HEK293T (cell line): ENCODE measurements around the gene CDH4.

ENCODE experiments used
- ARNT ChIP-seq: fragments of 450-650 bp; IDR thresholded peaks from 2 replicates; pipeline ENCODE4 v1.6.1; 2017; ENCODE audit warnings: mild to moderate bottlenecking
- BHLHE40 ChIP-seq: fragments of 450-650 bp; IDR thresholded peaks from 2 replicates; pipeline ENCODE4 v1.6.1; 2016; ENCODE audit warnings: mild to moderate bottlenecking, moderate library complexity, borderline replicate concordance
- ELF4 ChIP-seq: fragments of 450-650 bp; IDR thresholded peaks from 2 replicates; pipeline ENCODE4 v1.6.1; 2017; ENCODE audit warnings: antibody characterized with exemption
- FOXK2 ChIP-seq: fragments of 450-650 bp; IDR thresholded peaks from 2 replicates; pipeline ENCODE4 v1.6.1; 2016; ENCODE audit warnings: mild to moderate bottlenecking
- HDGF ChIP-seq: fragments of 450-650 bp; IDR thresholded peaks from 2 replicates; pipeline ENCODE4 v1.6.1; 2017; ENCODE audit warnings: antibody characterized with exemption, borderline replicate concordance
- LEF1 ChIP-seq: fragments of 450-650 bp; IDR thresholded peaks from 2 replicates; pipeline ENCODE4 v1.6.1; 2017; ENCODE audit warnings: mild to moderate bottlenecking, borderline replicate concordance
- NFRKB ChIP-seq: fragments of 450-650 bp; IDR thresholded peaks from 2 replicates; pipeline ENCODE4 v1.6.1; 2016; ENCODE audit warnings: mild to moderate bottlenecking, moderate library complexity
- PKNOX1 ChIP-seq: fragments of 450-650 bp; IDR thresholded peaks from 2 replicates; pipeline ENCODE4 v1.6.1; 2016
- SUZ12 ChIP-seq: fragments of 450-650 bp; IDR thresholded peaks from 2 replicates; pipeline ENCODE4 v1.6.1; 2016; ENCODE audit warnings: mild to moderate bottlenecking

GRCh38 chr20:61819574-61819846 lies 567.4 kb downstream of the CDH4 start:
- TF ChIP-seq BHLHE40 = no peak
- no peak for TF ChIP-seq FOXK2
- no peak for TF ChIP-seq ELF4
- no peak for TF ChIP-seq SUZ12
- no peak for TF ChIP-seq ARNT
- TF ChIP-seq LEF1 = no peak
- TF ChIP-seq HDGF = no peak
- TF ChIP-seq NFRKB = no peak
- no peak for TF ChIP-seq PKNOX1
